Measurements from ENCODE around the gene RNF115.
"Not testable (repeated sequence)": the region's sequence is repeated elsewhere in the genome, so short reads cannot be mapped to it uniquely, and the experiment has no call there.

RNF115 gene

DNA sequence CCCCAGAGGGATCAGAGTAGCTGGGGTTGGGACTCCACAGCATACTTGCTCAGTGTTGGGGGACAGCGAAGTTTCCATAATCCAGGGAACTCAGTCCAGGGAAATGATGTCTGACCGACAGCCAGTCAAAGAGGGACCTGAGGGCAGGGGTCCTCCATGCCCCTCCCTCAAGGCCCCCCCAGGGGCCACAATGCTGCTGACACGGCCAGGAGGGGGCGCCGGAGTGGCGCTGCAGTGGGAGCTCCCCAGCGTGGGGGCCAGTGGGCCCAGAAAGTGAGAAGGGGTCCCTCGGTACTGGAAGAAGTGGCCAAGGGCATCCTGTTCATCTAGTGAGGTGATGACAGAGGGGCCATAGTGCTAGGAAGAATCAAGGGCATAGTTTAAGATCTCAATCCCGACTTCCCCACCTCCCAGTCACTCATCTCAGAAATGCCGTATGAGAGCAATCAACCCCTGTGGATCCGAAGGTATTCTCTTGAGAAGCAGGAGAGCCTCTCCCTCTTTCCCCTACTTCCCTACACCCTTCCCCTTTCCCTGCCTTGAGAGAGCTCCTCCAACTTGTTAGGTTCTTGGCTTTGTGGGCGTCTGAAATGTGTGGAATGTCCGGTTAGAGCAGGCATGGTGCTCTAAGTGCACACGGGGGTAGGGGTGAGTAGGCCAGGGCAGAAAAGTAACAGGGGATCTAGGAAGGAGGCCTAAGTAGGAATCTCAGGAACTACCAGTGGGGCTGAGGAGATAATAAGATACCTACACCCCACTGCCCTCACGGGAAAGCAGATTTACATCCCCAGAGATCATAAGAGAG is 25.7 kb upstream of the RNF115 start:
- H3K36me3 ChIP-seq (ENCODE audit: control insufficient read depth, insufficient read depth, low read length, severe bottlenecking) = peaks cover 69% of the 10 kb centered on the region
- H3K27me3 ChIP-seq (replicated peaks; ENCODE audit: control insufficient read depth, insufficient read depth, low read length) = no peaks in the 10 kb centered on the region
- H3K9ac ChIP-seq (ENCODE audit: low read length) = peak overlapping the region; percentile 39
- H3K4me1 ChIP-seq (ENCODE audit: control insufficient read depth, insufficient read depth, low read length) = peaks cover 20% of the 10 kb centered on the region
- DNase-seq (ENCODE audit: low read depth) = peak; percentile 75
- no peaks in the 10 kb centered on the region for H3K9me3 ChIP-seq (ENCODE audit: control insufficient read depth, low read length)
- H3K4me3 ChIP-seq (ENCODE audit: low read length) = no peak overlapping the region

DNA sequence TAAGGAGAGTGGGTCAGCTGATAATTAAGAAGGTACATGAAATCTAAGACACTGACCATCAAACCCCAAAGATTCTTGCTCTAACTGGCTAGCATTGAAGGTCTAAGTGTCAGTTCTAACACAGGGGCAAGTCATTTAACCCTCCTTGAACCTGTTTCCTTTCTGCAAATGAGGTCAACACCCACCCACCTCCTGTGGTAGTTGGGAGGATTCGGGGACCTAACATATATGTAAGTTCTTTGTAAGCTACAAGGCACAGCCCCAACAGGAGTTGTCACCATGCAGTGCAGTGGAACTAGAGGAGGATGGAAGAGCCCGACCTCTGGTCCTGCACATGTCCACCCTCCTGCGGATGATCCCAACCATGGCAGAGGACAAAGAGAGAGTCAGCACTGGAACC is 23.9 kb upstream of the RNF115 start:
- no peak overlapping the region for H3K4me3 ChIP-seq (ENCODE audit: low read length)
- H3K9me3 ChIP-seq (ENCODE audit: control insufficient read depth, low read length) = no peaks in the 10 kb centered on the region
- peaks cover 60% of the 10 kb centered on the region for H3K36me3 ChIP-seq (ENCODE audit: control insufficient read depth, insufficient read depth, low read length, severe bottlenecking)
- H3K9ac ChIP-seq (ENCODE audit: low read length) = no peak overlapping the region
- H3K27me3 ChIP-seq (replicated peaks; ENCODE audit: control insufficient read depth, insufficient read depth, low read length) = no peaks in the 10 kb centered on the region
- no peak for DNase-seq (ENCODE audit: low read depth)
- H3K4me1 ChIP-seq (ENCODE audit: control insufficient read depth, insufficient read depth, low read length) = peaks cover 20% of the 10 kb centered on the region

DNA sequence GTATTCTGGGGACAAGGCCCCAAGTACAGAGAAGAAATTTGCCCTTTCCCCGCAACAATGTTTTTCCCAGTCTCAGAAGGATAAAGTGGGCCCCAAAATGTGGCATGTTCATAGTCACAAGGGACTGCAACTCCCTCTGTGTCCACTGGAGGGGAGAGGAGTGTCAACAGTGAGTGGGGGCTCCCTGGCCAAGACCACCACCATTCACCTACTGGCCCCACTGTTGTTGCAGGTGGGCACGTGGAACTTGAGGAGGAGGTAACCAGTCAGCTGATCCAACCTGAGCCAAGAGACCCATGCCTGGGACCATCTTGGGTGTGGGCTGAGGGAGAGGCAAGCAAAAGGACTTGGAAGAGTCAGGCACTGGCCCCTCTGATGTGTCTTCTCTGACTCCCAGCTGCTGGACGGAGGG is 22.3 kb upstream of the RNF115 start:
- H3K4me3 ChIP-seq (ENCODE audit: low read length) = peak overlapping the region; percentile 81

DNA sequence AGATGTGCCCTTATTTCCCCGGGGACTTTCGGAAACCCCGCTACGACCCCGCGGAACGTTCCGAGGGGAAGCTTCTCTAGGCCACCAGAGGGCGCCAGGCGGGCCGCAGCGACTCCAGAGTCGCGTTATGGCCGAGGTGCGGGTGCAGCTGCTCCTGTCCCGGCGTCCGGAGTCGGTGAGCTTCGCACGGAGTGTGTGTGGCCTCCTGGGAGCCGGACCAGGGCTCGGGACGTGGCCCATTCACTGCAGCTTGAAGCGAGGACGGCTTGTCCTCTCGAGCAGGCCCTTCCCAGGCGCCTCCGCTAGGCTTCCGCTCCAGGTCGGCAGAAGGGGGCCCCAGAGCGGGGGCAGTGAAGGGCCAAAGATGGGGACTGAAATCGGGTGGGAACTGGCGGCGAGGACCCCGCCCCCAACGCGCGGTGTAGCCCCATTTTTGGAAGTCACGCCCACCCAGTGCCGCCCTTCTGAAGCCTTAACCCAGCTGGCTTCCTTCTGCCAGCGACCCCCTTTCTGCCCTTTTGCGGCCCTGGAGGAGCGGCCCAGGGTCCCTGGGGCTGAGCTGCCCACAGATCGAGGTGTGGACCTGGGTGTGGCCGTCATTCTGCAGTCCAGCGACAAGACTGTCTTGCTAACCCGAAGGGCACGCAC is 21.7 kb upstream of the RNF115 start, which contains the start of gene NUDT17:
Gene NUDT17, plus strand, starts transcription at position 117 of the 648 bp plus-strand sequence. Its CDS starts 11 bp downstream, at position 128.
- Histone ChIP-seq H3K4me3 (ENCODE audit: low read length) (peak within 1 kb of the TSS; percentile 81), H3K9me3 (ENCODE audit: control insufficient read depth, low read length) (no peaks in the 10 kb centered on the region), H3K4me1 (ENCODE audit: control insufficient read depth, insufficient read depth, low read length) (peaks cover 20% of the 10 kb centered on the region), H3K9ac (ENCODE audit: low read length) (peak within 1 kb of the TSS; percentile 85), H3K36me3 (ENCODE audit: control insufficient read depth, insufficient read depth, low read length, severe bottlenecking) (peaks cover 61% of the 10 kb centered on the region), H3K27me3 (replicated peaks; ENCODE audit: control insufficient read depth, insufficient read depth, low read length) (no peaks in the 10 kb centered on the region)
- DNase-seq (ENCODE audit: low read depth) = peak; percentile 94

More for the DNA sequence above, 22.3 kb upstream of the RNF115 start:
- DNase-seq (ENCODE audit: low read depth) = peak; percentile 64
- H3K36me3 ChIP-seq (ENCODE audit: control insufficient read depth, insufficient read depth, low read length, severe bottlenecking) = peaks cover 61% of the 10 kb centered on the region
- H3K27me3 ChIP-seq (replicated peaks; ENCODE audit: control insufficient read depth, insufficient read depth, low read length) = no peaks in the 10 kb centered on the region
- H3K9me3 ChIP-seq (ENCODE audit: control insufficient read depth, low read length) = no peaks in the 10 kb centered on the region
- H3K9ac ChIP-seq (ENCODE audit: low read length) = peak overlapping the region; percentile 85
- H3K4me1 ChIP-seq (ENCODE audit: control insufficient read depth, insufficient read depth, low read length) = peaks cover 20% of the 10 kb centered on the region

DNA sequence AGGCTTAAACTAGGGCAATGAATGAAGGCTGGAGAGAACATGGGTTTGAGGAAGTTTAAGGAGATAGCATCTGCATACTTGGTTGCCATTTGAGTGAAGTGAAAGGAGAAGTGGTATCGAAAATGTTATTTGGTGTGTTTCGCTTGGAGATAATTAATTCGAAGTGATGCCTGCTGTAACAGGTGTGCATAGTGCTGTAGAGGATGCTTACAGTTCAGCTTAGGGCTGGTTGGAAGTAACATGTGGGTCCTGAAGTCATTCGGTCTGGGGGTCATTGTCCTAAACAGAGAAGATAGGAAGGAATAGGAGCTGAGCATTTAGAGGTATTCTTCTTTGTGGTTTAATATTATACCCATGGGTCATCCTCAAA is 21.2 kb upstream of the RNF115 start:
- peaks cover 16% of the 10 kb centered on the region for H3K4me1 ChIP-seq (ENCODE audit: control insufficient read depth, insufficient read depth, low read length)
- peak overlapping the region; percentile 81 for H3K4me3 ChIP-seq (ENCODE audit: low read length)
- no peaks in the 10 kb centered on the region for H3K27me3 ChIP-seq (replicated peaks; ENCODE audit: control insufficient read depth, insufficient read depth, low read length)
- peaks cover 61% of the 10 kb centered on the region for H3K36me3 ChIP-seq (ENCODE audit: control insufficient read depth, insufficient read depth, low read length, severe bottlenecking)
- H3K9me3 ChIP-seq (ENCODE audit: control insufficient read depth, low read length) = no peaks in the 10 kb centered on the region
- H3K9ac ChIP-seq (ENCODE audit: low read length) = peak overlapping the region; percentile 85
- DNase-seq (ENCODE audit: low read depth) = no peak

DNA sequence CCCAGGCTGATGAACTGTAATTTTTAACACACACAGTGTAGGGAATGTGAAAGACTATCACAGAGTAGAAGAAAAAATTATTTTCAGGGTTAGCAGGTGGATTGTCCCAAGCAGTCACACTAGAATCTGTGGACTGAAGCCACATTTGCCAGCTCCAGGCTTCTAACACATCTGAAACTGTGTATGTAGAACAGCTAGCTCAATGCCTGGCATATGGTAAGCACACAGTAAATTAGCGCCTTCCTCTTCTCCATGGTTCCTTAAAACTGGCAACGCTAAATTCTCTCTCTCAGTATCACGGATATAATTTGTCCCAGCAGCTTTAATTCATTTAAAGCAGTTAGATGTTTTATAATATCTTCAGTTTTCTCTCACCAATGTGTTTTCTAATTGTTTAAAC is 19.1 kb upstream of the RNF115 start:
- no peak for DNase-seq (ENCODE audit: low read depth)
- Histone ChIP-seq H3K4me1 (ENCODE audit: control insufficient read depth, insufficient read depth, low read length) (peaks cover 11% of the 10 kb centered on the region), H3K27me3 (replicated peaks; ENCODE audit: control insufficient read depth, insufficient read depth, low read length) (no peaks in the 10 kb centered on the region), H3K36me3 (ENCODE audit: control insufficient read depth, insufficient read depth, low read length, severe bottlenecking) (peaks cover 60% of the 10 kb centered on the region), H3K4me3 (ENCODE audit: low read length) (no peak overlapping the region), H3K9me3 (ENCODE audit: control insufficient read depth, low read length) (no peaks in the 10 kb centered on the region), H3K9ac (ENCODE audit: low read length) (no peak overlapping the region)

DNA sequence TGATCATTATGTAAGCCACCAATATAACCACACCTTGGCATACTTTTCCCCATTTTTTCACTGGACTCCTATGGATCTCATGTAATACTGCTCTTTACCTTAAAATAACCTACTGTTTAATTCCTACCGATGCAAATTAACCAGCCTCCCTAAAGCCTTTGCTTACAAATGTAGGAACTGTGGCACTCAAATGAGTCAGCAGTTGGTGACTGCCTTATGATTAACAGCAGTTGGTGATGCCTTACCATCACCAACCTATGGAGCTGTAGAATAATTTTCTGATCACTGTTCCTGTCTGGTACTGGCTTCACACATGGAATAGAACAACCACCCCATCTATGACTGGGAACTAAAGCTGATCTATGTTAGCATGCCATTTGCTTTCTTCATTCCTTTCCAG is 13.8 kb upstream of the RNF115 start:
- Histone ChIP-seq H3K4me1 (ENCODE audit: control insufficient read depth, insufficient read depth, low read length) (no peaks in the 10 kb centered on the region), H3K36me3 (ENCODE audit: control insufficient read depth, insufficient read depth, low read length, severe bottlenecking) (peaks cover 100% of the 10 kb centered on the region), H3K4me3 (ENCODE audit: low read length) (no peak overlapping the region), H3K27me3 (replicated peaks; ENCODE audit: control insufficient read depth, insufficient read depth, low read length) (no peaks in the 10 kb centered on the region), H3K9me3 (ENCODE audit: control insufficient read depth, low read length) (no peaks in the 10 kb centered on the region), H3K9ac (ENCODE audit: low read length) (no peak overlapping the region)
- no peak for DNase-seq (ENCODE audit: low read depth)

DNA sequence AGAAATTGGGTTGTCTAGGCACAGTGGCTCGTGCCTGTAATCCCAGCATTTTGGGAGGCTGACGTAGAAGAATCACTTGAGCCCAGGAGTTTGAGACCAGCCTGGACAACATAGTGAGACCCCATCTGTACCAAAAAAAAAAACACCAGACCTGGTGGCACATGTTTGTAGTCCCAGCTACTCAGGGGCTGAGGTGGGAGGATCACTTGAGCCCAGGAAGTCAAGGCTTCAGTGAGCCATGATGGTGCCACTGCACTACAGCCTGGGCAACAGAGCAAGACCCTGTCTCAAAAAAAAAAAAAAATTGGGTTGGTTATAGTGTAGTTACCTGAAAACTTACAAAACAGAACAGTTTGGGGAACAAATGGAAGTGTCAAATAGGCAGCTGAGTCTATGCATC is 6.9 kb upstream of the RNF115 start:
- peaks cover 95% of the 10 kb centered on the region for H3K36me3 ChIP-seq (ENCODE audit: control insufficient read depth, insufficient read depth, low read length, severe bottlenecking)
- not testable (repeated sequence) for H3K4me3 ChIP-seq (ENCODE audit: low read length); H3K27me3 ChIP-seq (replicated peaks; ENCODE audit: control insufficient read depth, insufficient read depth, low read length); H3K9ac ChIP-seq (ENCODE audit: low read length); DNase-seq (ENCODE audit: low read depth); H3K9me3 ChIP-seq (ENCODE audit: control insufficient read depth, low read length); H3K4me1 ChIP-seq (ENCODE audit: control insufficient read depth, insufficient read depth, low read length)

DNA sequence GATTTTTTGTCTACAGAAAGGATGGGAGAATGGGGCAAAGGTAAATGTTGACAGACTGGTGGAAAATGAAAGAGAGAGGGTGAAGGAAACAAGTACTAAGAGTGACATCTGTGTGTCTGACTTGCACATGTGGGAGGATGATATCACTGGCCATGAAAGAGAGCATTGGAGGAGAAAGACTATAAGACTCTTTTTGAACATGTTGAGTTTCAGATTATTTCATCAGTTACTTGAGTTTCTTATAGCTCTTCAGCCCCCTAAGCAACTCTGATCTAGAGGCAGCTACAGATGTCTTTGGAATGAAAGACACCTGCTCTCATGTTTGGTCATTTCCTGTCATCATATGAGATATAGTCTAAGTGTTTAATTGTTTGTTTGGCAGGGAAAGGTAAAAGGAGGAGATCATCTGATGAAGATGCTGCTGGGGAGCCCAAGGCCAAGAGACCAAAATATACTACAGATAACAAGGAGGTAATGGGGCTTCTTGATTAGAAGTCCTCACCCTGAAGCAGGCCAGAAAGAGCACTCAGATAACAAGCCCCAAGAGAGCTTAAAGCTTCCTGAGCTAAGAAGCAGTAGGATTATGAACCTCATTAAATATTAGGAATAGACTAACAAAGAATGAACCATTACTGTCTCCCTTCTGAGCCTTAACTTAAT is 4.6 kb upstream of the RNF115 start:
- Histone ChIP-seq H3K4me1 (ENCODE audit: control insufficient read depth, insufficient read depth, low read length) (peaks cover 8% of the 10 kb centered on the region), H3K36me3 (ENCODE audit: control insufficient read depth, insufficient read depth, low read length, severe bottlenecking) (peaks cover 73% of the 10 kb centered on the region), H3K9me3 (ENCODE audit: control insufficient read depth, low read length) (no peaks in the 10 kb centered on the region), H3K4me3 (ENCODE audit: low read length) (no peak overlapping the region), H3K27me3 (replicated peaks; ENCODE audit: control insufficient read depth, insufficient read depth, low read length) (no peaks in the 10 kb centered on the region), H3K9ac (ENCODE audit: low read length) (no peak overlapping the region)
- no peak for DNase-seq (ENCODE audit: low read depth)

DNA sequence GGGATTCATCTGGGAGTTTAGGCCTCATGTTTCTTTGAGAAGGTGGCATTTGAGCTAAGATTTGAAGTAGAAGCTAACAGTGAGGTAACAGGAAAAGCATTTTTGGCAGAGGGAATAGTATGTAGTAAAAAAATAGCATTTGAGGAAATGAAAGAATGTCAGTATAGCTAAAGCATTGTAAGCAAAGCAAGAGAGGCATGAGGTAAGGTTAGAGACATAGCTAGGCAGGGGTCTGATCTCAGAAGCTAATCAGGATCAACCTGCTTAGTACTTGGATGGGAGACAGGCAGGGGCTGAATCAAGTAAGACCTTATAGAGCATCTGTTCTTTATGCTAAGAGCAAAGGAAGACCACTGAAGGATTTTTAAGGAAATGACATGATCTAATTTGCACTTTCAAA is 4.1 kb upstream of the RNF115 start:
- Histone ChIP-seq H3K9me3 (ENCODE audit: control insufficient read depth, low read length) (no peaks in the 10 kb centered on the region), H3K36me3 (ENCODE audit: control insufficient read depth, insufficient read depth, low read length, severe bottlenecking) (peaks cover 68% of the 10 kb centered on the region), H3K4me1 (ENCODE audit: control insufficient read depth, insufficient read depth, low read length) (peaks cover 8% of the 10 kb centered on the region), H3K4me3 (ENCODE audit: low read length) (no peak overlapping the region), H3K27me3 (replicated peaks; ENCODE audit: control insufficient read depth, insufficient read depth, low read length) (no peaks in the 10 kb centered on the region), H3K9ac (ENCODE audit: low read length) (no peak overlapping the region)
- no peak for DNase-seq (ENCODE audit: low read depth)

DNA sequence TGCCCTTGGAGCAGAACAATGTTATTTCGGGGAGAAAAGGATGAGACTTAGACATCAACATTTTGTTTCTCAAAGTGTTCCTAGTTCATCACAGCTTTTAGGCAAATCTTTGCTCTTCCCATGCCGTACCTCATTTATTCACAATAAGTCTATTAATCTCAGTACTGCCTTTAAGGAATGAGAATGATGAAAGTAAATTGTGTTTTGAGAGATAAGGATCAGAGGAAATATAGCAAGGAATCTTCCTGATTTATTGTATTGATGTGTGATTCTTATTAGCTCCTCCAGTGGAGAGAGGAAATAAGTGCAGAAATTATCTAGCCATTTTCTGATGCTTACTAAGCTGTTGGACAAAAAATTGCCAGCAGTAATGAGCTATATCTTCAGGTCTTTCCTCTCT is 2.1 kb upstream of the RNF115 start:
- Histone ChIP-seq H3K4me3 (ENCODE audit: low read length) (peak overlapping the region; percentile 98), H3K9ac (ENCODE audit: low read length) (no peak overlapping the region), H3K9me3 (ENCODE audit: control insufficient read depth, low read length) (no peaks in the 10 kb centered on the region), H3K4me1 (ENCODE audit: control insufficient read depth, insufficient read depth, low read length) (peaks cover 8% of the 10 kb centered on the region), H3K36me3 (ENCODE audit: control insufficient read depth, insufficient read depth, low read length, severe bottlenecking) (peaks cover 48% of the 10 kb centered on the region), H3K27me3 (replicated peaks; ENCODE audit: control insufficient read depth, insufficient read depth, low read length) (no peaks in the 10 kb centered on the region)
- no peak for DNase-seq (ENCODE audit: low read depth)

Data from adipocyte (in vitro differentiated cells).